HT1080 (cell line): ENCODE measurements around the gene OTOG. TPM values are rescaled to one million over a fixed set of nuclear protein-coding genes. Genes with fewer than 3 reads are reported as not detected.

Experiments
- DNase-seq: peaks from one replicate; pipeline ENCODE4 v3.0.0-alpha.2; 2015; ENCODE audit warnings: low read depth
- total RNA-seq: library from RNA; depleted of rRNA; stranded (reverse); fragments of >200 nt; shearing (Covaris generic); gene quantifications from 2 replicates; pipeline ENCODE4 v1.2.3, GENCODE V29; 2014

The OTOG gene
- total RNA-seq, 1 experiment from 2014 or later = not detected

- no peak for DNase-seq
These were observed 6.3 kb upstream of the OTOG start for GRCh38 chr11:17540807-17541206.

GRCh38 chr11:17541330-17541885 is 5.7 kb upstream of the OTOG start:
- DNase-seq = no peak

GRCh38 chr11:17542249-17542648 is 4.8 kb upstream of the OTOG start:
- no peak for DNase-seq

- no peak for DNase-seq
These were observed 4.0 kb upstream of the OTOG start for GRCh38 chr11:17543041-17543440.

DNA sequence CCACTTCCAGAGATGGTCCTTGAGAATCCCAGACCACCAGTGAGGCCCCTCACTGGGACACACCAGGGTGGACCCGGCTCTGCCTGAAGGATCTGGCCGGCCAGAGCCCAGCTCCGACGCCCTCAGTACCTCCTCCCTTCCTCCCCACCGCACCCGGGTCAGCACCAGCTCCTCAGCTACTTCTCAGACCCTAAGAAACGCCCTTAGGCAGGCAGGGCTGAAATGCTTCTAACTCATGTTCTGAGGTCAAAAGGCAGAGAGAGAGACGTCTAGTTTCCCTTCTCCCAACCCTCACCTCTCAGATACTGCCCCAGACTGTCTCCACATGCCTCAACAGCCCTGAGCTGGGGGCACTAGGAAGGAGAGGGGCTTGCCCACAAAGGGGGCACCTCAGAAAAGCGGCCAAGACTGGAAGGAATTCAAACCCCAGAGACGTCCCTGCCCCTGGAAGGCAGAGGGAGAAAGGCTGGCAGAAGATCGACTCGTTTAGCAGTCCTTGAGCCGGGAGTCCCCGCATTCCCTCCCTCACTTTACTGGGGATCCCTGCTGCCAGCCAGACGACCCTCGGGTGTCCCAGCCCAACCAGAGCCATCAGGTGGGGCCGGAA is 3.4 kb upstream of the OTOG start:
- no peak for DNase-seq

GRCh38 chr11:17544181-17544622 is 2.9 kb upstream of the OTOG start, which contains the start of gene USH1C:
USH1C (minus strand) TSS chr11:17544416; CDS start chr11:17544307, 109 bp downstream.
- DNase-seq = no peak

GRCh38 chr11:17546240-17546639 is 819 bp upstream of the OTOG start:
- no peak for DNase-seq

- no peak for DNase-seq
These were observed 873 bp downstream of the OTOG start for GRCh38 chr11:17547932-17548331.

DNA sequence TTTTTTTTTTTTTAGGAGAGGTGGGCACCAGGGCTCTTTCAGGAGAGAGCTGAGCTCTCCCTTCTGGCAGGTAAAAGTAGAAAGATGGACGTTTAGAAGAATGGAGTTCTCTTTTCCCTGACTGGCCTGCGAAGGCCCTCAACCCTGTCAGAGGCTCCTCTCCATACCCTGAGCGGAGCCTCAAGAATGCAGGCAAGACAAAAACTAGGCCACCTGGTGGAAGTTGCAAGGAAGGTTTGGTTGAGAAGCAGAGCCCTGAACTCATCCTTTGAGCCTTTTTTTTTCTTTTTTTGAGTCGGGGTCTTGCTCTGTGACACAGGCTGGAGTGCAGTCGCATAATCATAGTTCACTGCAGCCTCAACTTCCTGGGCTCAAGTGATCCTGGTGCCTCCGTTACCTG is 1.4 kb downstream of the OTOG start:
- DNase-seq = no peak

DNA sequence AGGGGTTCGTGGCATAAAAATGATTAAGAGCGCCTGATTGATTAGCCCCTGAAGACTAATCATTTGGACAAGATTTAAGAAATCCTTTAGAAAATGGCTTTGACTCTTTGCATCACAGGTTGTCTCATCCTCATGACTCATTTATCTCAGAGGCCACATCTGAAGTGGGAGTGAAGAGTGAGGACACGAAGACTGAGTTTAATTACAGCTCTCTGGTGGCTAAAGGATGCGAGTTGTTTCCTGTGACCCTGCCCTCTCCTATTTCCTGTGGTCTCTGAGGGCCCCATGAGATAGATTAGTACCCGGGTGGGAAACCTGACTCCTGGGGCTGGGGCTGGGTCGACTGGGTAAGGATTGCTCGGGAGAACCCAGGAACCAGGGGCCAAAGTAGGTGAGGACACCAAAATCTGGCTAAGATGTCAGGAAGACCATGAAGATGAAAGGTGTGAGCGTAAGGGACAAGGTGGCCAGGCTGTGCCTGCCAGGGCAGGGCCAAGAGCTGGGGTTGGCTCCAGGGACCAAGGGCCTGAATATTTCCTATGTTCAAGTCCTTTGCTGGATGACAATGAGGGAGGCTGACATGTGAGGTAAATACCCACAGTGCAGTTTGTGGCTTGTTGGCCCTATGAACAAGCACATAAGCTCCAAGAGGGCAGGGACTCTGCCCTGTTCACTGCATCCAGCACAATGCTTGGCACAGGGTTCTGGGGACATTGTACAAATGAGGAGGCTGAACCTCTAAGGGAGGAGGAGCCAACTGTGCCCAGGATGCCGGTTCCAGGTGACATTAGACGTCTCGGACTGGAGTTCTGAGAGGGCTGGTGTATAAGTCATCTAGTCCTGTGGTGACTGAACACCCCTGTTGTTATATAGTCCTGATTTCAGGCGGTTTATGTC is 3.6 kb downstream of the OTOG start:
- DNase-seq = peak; percentile 33

DNA sequence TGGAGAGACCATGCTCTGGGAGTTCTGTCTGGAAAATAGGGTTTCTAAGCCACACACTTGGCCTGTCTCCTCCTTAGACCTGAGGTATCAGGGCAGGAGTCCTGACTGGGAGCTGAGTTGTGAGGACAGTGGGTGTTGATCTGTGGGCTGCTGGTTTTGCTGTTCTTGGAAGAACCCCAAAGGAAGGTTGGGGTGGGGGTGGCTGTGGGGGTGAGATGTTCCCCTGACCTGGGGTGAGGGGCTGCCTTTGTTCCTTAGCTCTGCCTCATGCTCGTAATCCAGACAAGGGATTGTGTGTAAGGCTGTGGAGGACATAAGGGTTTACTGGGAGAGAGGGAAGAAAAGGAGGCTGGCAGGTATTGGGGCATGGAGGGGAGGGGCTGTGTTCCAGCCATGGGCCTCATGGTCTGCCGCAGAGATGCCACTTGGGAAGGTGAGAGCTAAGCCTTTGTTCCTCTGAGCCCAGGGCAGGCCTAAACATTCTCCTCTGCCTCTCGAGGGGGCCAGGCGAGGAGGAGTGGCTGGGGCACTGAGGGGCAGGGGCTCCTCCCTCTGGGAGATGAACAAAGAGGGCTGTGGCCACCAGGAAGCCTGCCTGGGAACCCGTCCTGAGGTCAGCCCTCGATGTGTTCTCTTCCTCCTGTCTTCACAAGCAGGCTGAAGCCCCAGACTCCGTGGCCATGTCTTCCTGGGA is 4.4 kb downstream of the OTOG start:
- DNase-seq = no peak

DNA sequence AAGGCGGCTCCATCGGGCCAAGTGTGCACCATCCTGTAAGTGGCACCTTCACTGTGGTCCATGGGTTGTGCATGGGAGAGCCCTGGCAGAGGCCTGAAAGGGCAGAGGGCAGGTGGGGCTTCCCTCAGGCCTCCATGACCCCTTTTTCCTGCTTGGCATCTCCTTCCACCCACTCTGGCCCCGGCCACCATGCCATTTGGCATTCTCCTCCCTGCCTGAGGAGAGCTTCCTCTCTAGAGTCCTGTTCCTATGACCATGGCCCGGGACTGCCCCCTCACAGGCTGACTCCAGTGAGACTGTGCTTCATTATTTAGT is 4.9 kb downstream of the OTOG start:
- no peak for DNase-seq

- DNase-seq = no peak
These were observed 5.6 kb downstream of the OTOG start for GRCh38 chr11:17552392-17553248.

- DNase-seq = no peak
These were observed 6.1 kb downstream of the OTOG start for GRCh38 chr11:17553249-17553546.

DNA sequence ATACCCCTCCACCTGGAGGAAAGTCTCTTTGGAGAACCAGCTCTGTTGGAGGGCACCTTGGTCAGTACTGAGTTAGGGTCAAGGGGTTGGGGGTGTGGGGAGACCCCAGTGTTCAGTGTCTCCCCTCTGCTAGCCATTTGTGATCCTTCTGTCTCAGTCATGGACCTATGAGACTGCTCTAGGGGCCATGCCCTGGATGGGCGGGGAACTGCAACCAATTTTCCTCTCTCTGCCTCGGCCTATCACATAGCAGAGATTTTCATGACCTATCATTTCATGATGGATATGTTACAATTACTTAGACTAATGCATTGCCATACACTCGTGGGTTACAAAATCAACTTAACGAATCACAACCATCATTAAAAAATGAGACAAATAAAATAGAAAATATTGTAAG is 7.4 kb downstream of the OTOG start:
- DNase-seq = no peak

GRCh38 chr11:17556999-17557398 is 9.9 kb downstream of the OTOG start:
- no peak for DNase-seq

- DNase-seq = no peak
These were observed 11.1 kb downstream of the OTOG start for GRCh38 chr11:17558025-17558780.

DNA sequence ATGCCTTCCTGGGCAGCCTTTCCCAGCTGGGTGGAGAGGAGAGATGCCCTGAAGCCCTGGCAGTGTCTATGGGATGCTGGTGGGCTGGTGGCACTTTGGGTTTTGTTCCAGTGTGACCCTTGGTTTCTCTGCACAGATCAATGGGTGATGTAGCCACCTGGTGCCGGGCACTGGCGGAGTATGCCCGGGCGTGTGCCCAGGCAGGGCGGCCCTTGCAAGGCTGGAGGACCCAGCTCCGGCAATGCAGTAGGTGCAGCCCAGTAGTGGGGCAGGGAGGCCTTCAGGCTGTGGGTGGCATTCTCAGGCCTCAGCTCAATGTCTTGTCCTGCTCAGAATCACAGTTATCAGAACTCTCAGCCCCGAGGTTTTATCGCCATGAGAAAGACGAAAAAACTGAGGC is 11.9 kb downstream of the OTOG start:
- no peak for DNase-seq

GRCh38 chr11:17559341-17560087 is 12.5 kb downstream of the OTOG start:
- no peak for DNase-seq
